Measurements from ENCODE around the gene ADAMTS16. TPM values are rescaled to one million over a fixed set of nuclear protein-coding genes. Genes with fewer than 3 reads are reported as not detected.

ADAMTS16 gene
- total and polyA plus RNA-seq, 2 experiments from 2014 or later = 2.8 to 15.4 TPM

DNA sequence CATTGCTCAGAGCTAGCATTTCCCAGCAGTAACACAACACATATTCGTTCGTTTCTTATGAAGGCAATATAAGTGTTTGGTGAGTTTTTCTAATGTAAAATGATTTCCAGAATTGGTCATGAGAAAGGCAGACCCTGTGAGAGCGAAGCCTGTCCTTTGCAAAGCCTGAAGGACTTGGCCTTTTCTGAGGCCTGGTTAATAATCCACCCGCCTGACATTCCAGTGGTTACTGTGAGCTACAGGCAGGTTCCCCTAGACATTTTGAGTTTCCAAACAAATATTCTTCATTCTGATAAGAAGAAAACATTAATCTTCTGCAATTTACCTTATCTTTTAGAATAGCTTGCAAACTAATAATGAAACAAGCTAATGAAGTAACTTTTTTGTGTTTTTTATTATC, 38.0 kb downstream of the ADAMTS16 start:
- Mint-ChIP-seq H3K36me3 (ENCODE audit: low read depth) (peaks cover 24% of the 10 kb centered on the region), H3K4me1 (peaks cover 67% of the 10 kb centered on the region), H3K27ac (peak overlapping the region; percentile 76; the same call in 1 of the 2 replicates), H3K9me3 (peaks cover 9% of the 10 kb centered on the region), H3K27me3 (ENCODE audit: insufficient read depth, low read depth, poor library complexity) (peaks cover 5% of the 10 kb centered on the region), H3K4me3 (no peak overlapping the region)
- peak overlapping the region; percentile 17 for H3K4me2 ChIP-seq
- H3K36me3 ChIP-seq (ENCODE audit: insufficient read depth) = no peaks in the 10 kb centered on the region
- peaks cover 44% of the 10 kb centered on the region for H3K4me1 ChIP-seq (ENCODE audit: insufficient read depth)
- no peak for ATAC-seq
- no peak overlapping the region for H3K4me3 ChIP-seq
- no peaks in the 10 kb centered on the region for H3K27me3 ChIP-seq (ENCODE audit: insufficient read depth)
- peaks cover 24% of the 10 kb centered on the region for H3K79me2 ChIP-seq (replicated peaks; ENCODE audit: insufficient read depth)
- H2AFZ ChIP-seq = no peak overlapping the region
- H4K20me1 ChIP-seq (replicated peaks; ENCODE audit: insufficient read depth) = no peaks in the 10 kb centered on the region
- H3F3A ChIP-seq (replicated peaks; ENCODE audit: low read depth) = no peaks in the 10 kb centered on the region
- no peak for DNase-seq (ENCODE audit: low spot score)
- TF ChIP-seq ZNF114 (CRISPR knock-in tag; IDR thresholded peaks at IDR 0.05) = no peak
- H3K27ac ChIP-seq (ENCODE audit: low read depth) = peak overlapping the region; percentile 96
- H3K9me2 ChIP-seq (ENCODE audit: insufficient read depth) = no peaks in the 10 kb centered on the region

DNA sequence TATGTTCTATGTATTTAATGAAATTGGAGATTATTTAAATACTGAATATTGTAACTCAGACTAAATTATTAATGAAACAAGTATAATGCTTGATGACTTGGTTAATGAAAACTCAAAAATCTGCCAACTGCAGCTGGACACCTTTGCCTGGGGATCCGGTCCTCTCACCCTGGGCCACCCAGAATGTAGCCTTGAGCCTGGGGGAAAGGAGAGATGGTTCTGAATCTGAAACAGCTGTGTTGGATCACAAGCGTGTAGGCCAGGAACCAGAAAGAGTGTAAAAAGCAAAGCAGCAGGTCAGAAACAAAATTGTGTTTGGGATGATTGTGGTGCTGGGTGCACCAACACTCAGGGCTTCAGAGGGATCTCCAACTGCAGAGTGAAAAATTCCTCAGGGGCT, 38.5 kb downstream of the ADAMTS16 start:
- Mint-ChIP-seq H3K4me3 (peak overlapping the region; percentile 41; the same call in 1 of the 3 replicates), H3K9me3 (peaks cover 9% of the 10 kb centered on the region), H3K27ac (peak overlapping the region; percentile 98), H3K27me3 (ENCODE audit: insufficient read depth, low read depth, poor library complexity) (peaks cover 9% of the 10 kb centered on the region), H3K4me1 (peaks cover 71% of the 10 kb centered on the region), H3K36me3 (ENCODE audit: low read depth) (peaks cover 22% of the 10 kb centered on the region)
- Histone ChIP-seq H3K9me2 (ENCODE audit: insufficient read depth) (no peaks in the 10 kb centered on the region), H3K27me3 (ENCODE audit: insufficient read depth) (no peaks in the 10 kb centered on the region), H3K36me3 (ENCODE audit: insufficient read depth) (no peaks in the 10 kb centered on the region), H3K27ac (ENCODE audit: low read depth) (peak overlapping the region; percentile 96), H3K4me3 (peak overlapping the region; percentile 15), H3K4me1 (ENCODE audit: insufficient read depth) (peaks cover 44% of the 10 kb centered on the region), H3F3A (replicated peaks; ENCODE audit: low read depth) (peaks cover under 1% of the 10 kb centered on the region; the same call in 1 of the 2 replicates), H3K4me2 (peak overlapping the region; percentile 17), H3K79me2 (replicated peaks; ENCODE audit: insufficient read depth) (peaks cover 22% of the 10 kb centered on the region; the same call in 1 of the 2 replicates), H4K20me1 (replicated peaks; ENCODE audit: insufficient read depth) (no peaks in the 10 kb centered on the region), H2AFZ (no peak overlapping the region)
- DNase-seq (ENCODE audit: low spot score) (no peak), ATAC-seq (no peak)
- no peak for TF ChIP-seq EZH2phosphoT487 (IDR thresholded peaks at IDR 0.05; ENCODE audit: unreplicated experiment)
- TF ChIP-seq, protein P1, sequence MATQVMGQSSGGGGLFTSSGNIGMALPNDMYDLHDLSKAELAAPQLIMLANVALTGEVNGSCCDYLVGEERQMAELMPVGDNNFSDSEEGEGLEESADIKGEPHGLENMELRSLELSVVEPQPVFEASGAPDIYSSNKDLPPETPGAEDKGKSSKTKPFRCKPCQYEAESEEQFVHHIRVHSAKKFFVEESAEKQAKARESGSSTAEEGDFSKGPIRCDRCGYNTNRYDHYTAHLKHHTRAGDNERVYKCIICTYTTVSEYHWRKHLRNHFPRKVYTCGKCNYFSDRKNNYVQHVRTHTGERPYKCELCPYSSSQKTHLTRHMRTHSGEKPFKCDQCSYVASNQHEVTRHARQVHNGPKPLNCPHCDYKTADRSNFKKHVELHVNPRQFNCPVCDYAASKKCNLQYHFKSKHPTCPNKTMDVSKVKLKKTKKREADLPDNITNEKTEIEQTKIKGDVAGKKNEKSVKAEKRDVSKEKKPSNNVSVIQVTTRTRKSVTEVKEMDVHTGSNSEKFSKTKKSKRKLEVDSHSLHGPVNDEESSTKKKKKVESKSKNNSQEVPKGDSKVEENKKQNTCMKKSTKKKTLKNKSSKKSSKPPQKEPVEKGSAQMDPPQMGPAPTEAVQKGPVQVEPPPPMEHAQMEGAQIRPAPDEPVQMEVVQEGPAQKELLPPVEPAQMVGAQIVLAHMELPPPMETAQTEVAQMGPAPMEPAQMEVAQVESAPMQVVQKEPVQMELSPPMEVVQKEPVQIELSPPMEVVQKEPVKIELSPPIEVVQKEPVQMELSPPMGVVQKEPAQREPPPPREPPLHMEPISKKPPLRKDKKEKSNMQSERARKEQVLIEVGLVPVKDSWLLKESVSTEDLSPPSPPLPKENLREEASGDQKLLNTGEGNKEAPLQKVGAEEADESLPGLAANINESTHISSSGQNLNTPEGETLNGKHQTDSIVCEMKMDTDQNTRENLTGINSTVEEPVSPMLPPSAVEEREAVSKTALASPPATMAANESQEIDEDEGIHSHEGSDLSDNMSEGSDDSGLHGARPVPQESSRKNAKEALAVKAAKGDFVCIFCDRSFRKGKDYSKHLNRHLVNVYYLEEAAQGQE (IDR thresholded peaks at IDR 0.05; ENCODE audit: unreplicated experiment) = no peak
- no peak for TF ChIP-seq JUNB (IDR thresholded peaks at IDR 0.05; ENCODE audit: unreplicated experiment)
- no peak for TF ChIP-seq ZNF114 (CRISPR knock-in tag; IDR thresholded peaks at IDR 0.05)
- TF ChIP-seq, protein P2, sequence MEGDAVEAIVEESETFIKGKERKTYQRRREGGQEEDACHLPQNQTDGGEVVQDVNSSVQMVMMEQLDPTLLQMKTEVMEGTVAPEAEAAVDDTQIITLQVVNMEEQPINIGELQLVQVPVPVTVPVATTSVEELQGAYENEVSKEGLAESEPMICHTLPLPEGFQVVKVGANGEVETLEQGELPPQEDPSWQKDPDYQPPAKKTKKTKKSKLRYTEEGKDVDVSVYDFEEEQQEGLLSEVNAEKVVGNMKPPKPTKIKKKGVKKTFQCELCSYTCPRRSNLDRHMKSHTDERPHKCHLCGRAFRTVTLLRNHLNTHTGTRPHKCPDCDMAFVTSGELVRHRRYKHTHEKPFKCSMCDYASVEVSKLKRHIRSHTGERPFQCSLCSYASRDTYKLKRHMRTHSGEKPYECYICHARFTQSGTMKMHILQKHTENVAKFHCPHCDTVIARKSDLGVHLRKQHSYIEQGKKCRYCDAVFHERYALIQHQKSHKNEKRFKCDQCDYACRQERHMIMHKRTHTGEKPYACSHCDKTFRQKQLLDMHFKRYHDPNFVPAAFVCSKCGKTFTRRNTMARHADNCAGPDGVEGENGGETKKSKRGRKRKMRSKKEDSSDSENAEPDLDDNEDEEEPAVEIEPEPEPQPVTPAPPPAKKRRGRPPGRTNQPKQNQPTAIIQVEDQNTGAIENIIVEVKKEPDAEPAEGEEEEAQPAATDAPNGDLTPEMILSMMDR (conservative IDR thresholded peaks at IDR 0.05; ENCODE audit: low read depth in 2 of 2) = no peak
- TF ChIP-seq CREB1 (CRISPR knock-in tag; IDR thresholded peaks at IDR 0.05; ENCODE audit: low read depth) = no peak
- no peak for TF ChIP-seq EZH2 (IDR thresholded peaks at IDR 0.05; ENCODE audit: low read depth, unreplicated experiment)
- no peak for TF ChIP-seq NANOG (IDR thresholded peaks at IDR 0.05; ENCODE audit: borderline replicate concordance)
- TF ChIP-seq, protein P3, sequence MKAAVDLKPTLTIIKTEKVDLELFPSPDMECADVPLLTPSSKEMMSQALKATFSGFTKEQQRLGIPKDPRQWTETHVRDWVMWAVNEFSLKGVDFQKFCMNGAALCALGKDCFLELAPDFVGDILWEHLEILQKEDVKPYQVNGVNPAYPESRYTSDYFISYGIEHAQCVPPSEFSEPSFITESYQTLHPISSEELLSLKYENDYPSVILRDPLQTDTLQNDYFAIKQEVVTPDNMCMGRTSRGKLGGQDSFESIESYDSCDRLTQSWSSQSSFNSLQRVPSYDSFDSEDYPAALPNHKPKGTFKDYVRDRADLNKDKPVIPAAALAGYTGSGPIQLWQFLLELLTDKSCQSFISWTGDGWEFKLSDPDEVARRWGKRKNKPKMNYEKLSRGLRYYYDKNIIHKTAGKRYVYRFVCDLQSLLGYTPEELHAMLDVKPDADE (IDR thresholded peaks at IDR 0.05) = no peak
- TF ChIP-seq POLR2AphosphoS5 (IDR thresholded peaks at IDR 0.05; ENCODE audit: low read depth) = no peak
- no peak for TF ChIP-seq ZNF331 (CRISPR knock-in tag; IDR thresholded peaks at IDR 0.05; ENCODE audit: low read depth)
